ENCODE results near the gene USP6NL. TPM values are rescaled to one million over a fixed set of nuclear protein-coding genes. Genes with fewer than 3 reads are reported as not detected.

USP6NL gene
- total RNA-seq, 4 donors from 2014 or later, result 19.6 to 29.4 (median 25.2) TPM

DNA sequence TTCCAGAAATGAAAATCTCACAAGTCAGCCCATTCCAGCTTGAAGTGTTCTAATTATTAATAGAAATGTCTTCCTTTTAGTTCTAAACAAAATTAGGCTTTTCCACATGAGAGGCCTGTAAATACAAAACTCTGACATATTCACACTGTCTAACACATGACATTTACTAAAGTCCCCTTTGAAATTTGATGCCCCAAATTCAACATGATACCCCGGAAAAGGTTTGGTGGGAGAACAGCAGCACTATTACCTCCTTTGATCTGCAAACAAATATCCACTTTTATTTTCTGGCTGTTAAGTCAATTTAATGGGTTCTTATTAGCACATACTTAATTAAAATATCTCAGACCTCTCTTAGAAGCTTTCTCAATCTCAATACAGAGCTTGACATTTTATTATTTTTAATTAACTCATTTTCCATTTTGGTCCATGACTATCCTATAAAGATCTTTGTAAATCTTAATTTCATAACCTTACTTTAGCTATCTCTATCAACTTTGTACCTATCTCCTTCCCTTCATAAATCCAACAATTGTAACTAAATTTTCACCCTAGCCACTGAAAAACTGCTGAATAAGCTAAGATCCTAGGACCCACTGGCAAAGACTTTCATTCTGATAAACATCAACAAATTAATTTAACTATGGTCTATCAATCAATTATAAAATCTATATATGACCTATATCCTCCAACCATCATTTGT, 63.2 kb downstream of the USP6NL start:
- no peak for DNase-seq (ENCODE audit: low spot score in 2 of 2)
- WGBS, 2 donors, result 86 to 87% methylated on average over 1 of the region's 1 CpG
- intact Hi-C loops (cut with DNase I; ENCODE audit: low total_unique reads), result no loop called here
- TF ChIP-seq, protein P1, sequence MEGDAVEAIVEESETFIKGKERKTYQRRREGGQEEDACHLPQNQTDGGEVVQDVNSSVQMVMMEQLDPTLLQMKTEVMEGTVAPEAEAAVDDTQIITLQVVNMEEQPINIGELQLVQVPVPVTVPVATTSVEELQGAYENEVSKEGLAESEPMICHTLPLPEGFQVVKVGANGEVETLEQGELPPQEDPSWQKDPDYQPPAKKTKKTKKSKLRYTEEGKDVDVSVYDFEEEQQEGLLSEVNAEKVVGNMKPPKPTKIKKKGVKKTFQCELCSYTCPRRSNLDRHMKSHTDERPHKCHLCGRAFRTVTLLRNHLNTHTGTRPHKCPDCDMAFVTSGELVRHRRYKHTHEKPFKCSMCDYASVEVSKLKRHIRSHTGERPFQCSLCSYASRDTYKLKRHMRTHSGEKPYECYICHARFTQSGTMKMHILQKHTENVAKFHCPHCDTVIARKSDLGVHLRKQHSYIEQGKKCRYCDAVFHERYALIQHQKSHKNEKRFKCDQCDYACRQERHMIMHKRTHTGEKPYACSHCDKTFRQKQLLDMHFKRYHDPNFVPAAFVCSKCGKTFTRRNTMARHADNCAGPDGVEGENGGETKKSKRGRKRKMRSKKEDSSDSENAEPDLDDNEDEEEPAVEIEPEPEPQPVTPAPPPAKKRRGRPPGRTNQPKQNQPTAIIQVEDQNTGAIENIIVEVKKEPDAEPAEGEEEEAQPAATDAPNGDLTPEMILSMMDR (IDR thresholded peaks at IDR 0.05), result no peak
- no peak for TF ChIP-seq POLR2A (IDR thresholded peaks at IDR 0.05)
- no peak overlapping the region for H3K4me3 ChIP-seq (ENCODE audit: low read depth, poor library complexity, severe bottlenecking)

DNA sequence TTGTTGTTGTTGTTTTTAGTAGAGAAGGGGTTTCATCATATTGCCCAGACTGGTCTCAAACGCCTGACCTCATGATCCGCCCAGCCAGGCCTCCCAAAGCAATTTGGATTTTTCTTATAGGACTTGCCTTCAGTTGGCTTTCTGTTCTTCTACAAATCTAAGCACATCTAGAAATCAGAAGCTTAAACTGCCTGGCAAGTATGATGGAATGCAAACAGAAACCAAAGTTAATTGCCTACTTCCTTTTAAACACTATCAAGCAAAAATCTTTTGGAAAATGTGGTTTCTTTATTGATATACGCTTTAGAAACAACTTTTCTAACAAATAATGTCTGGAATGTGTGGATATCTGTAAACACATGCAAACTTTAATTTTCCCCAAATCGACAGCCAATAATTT, 64.9 kb downstream of the USP6NL start:
- intact Hi-C loops (cut with DNase I; ENCODE audit: low total_unique reads), result no loop called here
- no peak for DNase-seq (ENCODE audit: low spot score in 2 of 2)
- H3K4me3 ChIP-seq (ENCODE audit: low read depth, poor library complexity, severe bottlenecking), result no peak overlapping the region
- TF ChIP-seq, protein P1 (IDR thresholded peaks at IDR 0.05), result no peak
- no peak for TF ChIP-seq POLR2A (IDR thresholded peaks at IDR 0.05)
- 66 to 75% methylated on average over 4 of the region's 4 CpGs for WGBS, 2 donors

DNA sequence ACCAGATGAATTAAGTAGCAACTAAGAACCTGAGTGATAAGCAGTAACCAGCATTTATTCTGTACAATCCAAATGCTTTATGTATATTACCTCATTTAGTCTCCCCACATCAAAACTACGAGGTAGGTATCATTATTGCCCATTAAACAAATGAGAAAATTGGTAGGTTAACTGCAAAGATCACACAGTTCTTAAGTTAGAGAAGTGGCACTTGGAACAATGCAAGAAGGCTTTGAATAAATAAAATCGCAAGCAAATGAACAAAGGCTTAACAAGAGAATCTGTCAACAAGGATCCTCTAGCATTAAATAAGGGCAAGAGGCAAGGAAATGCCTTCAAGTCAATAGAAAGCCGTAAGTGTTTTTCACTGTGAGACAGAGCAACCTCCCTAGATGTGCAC, 70.2 kb downstream of the USP6NL start:
- no peak for TF ChIP-seq POLR2A (IDR thresholded peaks at IDR 0.05)
- TF ChIP-seq, protein P1 (IDR thresholded peaks at IDR 0.05), result no peak
- DNase-seq (ENCODE audit: low spot score in 2 of 2), result no peak
- WGBS, 2 donors, result 96 to 97% methylated on average over 3 of the region's 3 CpGs
- H3K4me3 ChIP-seq (ENCODE audit: low read depth, poor library complexity, severe bottlenecking), result no peak overlapping the region
- intact Hi-C loops (cut with DNase I; ENCODE audit: low total_unique reads), result no loop called here

DNA sequence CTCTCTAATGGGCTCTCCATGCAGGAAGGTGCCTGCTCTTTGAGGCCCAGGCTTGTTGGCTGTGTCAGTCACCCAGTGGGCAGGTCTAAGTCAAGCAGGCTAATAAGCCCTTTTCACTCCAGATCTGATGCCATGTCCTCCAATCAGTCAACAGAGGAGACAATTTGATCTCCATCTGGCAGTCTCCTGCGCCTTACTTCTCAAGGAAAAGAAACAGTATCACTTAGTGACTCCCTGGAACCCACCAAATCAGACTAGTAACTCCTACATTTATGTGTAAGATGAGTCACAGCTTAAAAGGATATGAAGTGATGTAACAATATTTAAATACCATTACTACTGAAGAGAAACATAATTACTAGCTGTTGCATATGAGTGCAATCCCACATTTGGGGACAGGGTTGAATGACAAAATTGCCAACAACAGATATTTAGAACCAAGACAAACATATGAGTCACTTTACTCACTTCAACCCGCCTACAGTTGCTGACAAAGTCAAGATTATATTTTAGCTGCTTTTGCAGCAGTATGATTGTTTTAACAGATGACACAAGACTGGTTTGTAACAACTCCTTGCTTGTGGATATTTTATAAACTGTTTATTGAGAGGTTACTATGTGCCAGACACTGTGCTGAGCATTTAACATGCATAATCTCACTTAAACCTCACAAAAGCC, 72.1 kb downstream of the USP6NL start:
- no peak for DNase-seq (ENCODE audit: low spot score in 2 of 2)
- intact Hi-C loops (cut with DNase I; ENCODE audit: low total_unique reads), result no loop called here
- no peak for TF ChIP-seq POLR2A (IDR thresholded peaks at IDR 0.05)
- WGBS, 2 donors, result 79 to 84% methylated on average over 2 of the region's 2 CpGs
- H3K4me3 ChIP-seq (ENCODE audit: low read depth, poor library complexity, severe bottlenecking), result no peak overlapping the region

DNA sequence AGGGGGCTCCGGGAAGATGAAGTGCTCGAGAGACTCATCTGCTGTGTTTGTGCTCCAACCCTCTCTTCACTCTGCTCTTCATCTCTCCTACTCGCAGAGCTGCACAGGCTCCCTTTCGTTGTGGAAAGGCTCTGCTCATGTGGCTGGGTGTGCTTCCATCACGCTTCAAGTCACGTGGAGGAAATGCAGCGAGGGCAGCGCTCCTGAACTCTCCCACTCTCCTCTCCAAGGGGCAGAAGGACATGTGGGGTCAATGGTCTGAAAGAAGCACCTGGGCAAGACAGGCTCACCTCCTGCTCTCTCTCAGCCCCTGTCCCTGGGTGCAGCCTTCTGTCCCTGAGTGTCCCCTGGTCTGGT, 72.6 kb downstream of the USP6NL start:
- no peak for TF ChIP-seq POLR2A (IDR thresholded peaks at IDR 0.05)
- TF ChIP-seq, protein P1 (IDR thresholded peaks at IDR 0.05), result no peak
- no peak overlapping the region for H3K4me3 ChIP-seq (ENCODE audit: low read depth, poor library complexity, severe bottlenecking)
- 95 to 97% methylated on average over 8 of the region's 8 CpGs for WGBS, 2 donors
- intact Hi-C loops (cut with DNase I; ENCODE audit: low total_unique reads), result no loop called here
- DNase-seq (ENCODE audit: low spot score in 2 of 2), result no peak

DNA sequence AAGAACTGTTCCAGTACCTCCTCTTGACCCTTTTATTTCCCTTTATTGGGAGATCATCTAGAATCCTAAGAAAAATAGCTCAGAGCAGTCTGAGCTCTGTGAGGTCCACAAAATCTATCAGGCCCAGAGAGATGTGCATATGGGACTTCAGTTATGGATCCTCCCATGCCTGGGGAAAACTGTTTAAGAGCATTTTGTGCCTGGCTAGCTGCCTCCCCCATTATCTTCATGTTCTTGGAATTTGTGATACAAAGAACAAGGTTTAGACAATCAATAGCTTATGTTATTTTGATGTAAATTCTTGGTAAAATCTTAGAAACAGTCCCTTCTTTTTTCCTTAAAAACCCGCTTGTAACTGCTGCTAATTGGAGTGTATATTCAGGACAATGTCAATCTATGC, 75.2 kb downstream of the USP6NL start:
- 98% methylated on average over 1 of the region's 1 CpG for WGBS, 2 donors
- H3K4me3 ChIP-seq (ENCODE audit: low read depth, poor library complexity, severe bottlenecking), result no peak overlapping the region
- TF ChIP-seq, protein P1 (IDR thresholded peaks at IDR 0.05), result no peak
- TF ChIP-seq POLR2A (IDR thresholded peaks at IDR 0.05), result no peak
- intact Hi-C loops (cut with DNase I; ENCODE audit: low total_unique reads), result no loop called here
- no peak for DNase-seq (ENCODE audit: low spot score in 2 of 2)

All from lower leg skin (tissue), 4 donors.